Caco-2 (cell line): ENCODE measurements around the gene NAALADL2. TPM values are rescaled to one million over a fixed set of nuclear protein-coding genes. Genes with fewer than 3 reads are reported as not detected.

Experiments
- BruUV-seq: library from RNA; stranded (reverse); fragments of 400-500 nt; replicated peaks from 2 replicates; lab custom pipeline; 2021; lab: Mats Ljungman, UMichigan
- CTCF ChIA-PET: fragments of 300-600 bp; sonication (Branson Sonifier 250); formaldehyde crosslinking; loops from one replicate; lab custom pipeline; 2022; ENCODE audit warnings: antibody characterized with exemption; lab: Charles Lee
- POLR2A ChIA-PET: fragments of 300-600 bp; sonication (Branson Sonifier 250); formaldehyde crosslinking; loops from one replicate; lab custom pipeline; 2022; ENCODE audit warnings: antibody characterized with exemption; lab: Charles Lee
- DNase-seq, 2 experiments: peaks; one replicate each; pipeline versions ENCODE4 v3.0.0 to v3.0.0-alpha.2; 2020 to 2022
- H3K27me3 ChIP-seq: replicated peaks from 2 replicates; pipeline ENCODE4 v1.6.0; 2011; ENCODE audit warnings: low read length; ENCODE audit not compliant: control insufficient read depth, insufficient read depth
- H3K36me3 ChIP-seq: 2 replicates; pipeline ENCODE4 v1.5.1; 2011; ENCODE audit warnings: low read length; ENCODE audit not compliant: control insufficient read depth, insufficient read depth
- H3K4me1 ChIP-seq: fragments of 250-450 bp; sonication (Bioruptor Pico); 2 replicates; pipeline ENCODE4 v1.5.1; 2020; ENCODE audit warnings: mild to moderate bottlenecking
- H3K4me3 ChIP-seq: 2 replicates; pipeline ENCODE4 v1.5.1; 2011; ENCODE audit warnings: low read depth, mild to moderate bottlenecking, control low read depth, low read length
- H3K9me3 ChIP-seq: fragments of 250-450 bp; sonication (Bioruptor Pico); 2 replicates; pipeline ENCODE4 v1.5.1; 2020; ENCODE audit warnings: mild to moderate bottlenecking, moderate library complexity
- H3K27ac Mint-ChIP-seq: one replicate; pipeline ENCODE4 v1.8.0; 2022; ENCODE audit warnings: mixed read lengths; ENCODE audit not compliant: unreplicated experiment
- H3K27me3 Mint-ChIP-seq: one replicate; pipeline ENCODE4 v1.8.0; 2022; ENCODE audit warnings: mixed read lengths; ENCODE audit not compliant: insufficient read depth, unreplicated experiment
- H3K36me3 Mint-ChIP-seq: one replicate; pipeline ENCODE4 v1.8.0; 2022; ENCODE audit warnings: mild to moderate bottlenecking, mixed read lengths; ENCODE audit not compliant: insufficient read depth, unreplicated experiment
- H3K4me1 Mint-ChIP-seq: one replicate; pipeline ENCODE4 v1.8.0; 2022; ENCODE audit warnings: low read depth, mixed read lengths; ENCODE audit not compliant: unreplicated experiment
- H3K4me3 Mint-ChIP-seq: one replicate; pipeline ENCODE4 v1.8.0; 2022; ENCODE audit warnings: mild to moderate bottlenecking, moderate library complexity, mixed read lengths; ENCODE audit not compliant: unreplicated experiment
- H3K9me3 Mint-ChIP-seq: one replicate; pipeline ENCODE4 v1.8.0; 2022; ENCODE audit warnings: mixed read lengths; ENCODE audit not compliant: unreplicated experiment
- intact Hi-C: fragments of 100-400 bp; cut with micrococcal nuclease; formaldehyde crosslinking; loops from one replicate; pipeline ENCODE4 v1.10.0; 2022; ENCODE audit not compliant: unreplicated experiment
- total RNA-seq: library from RNA; stranded (reverse); gene quantifications from 2 replicates; pipeline ENCODE4 v1.2.3, GENCODE V29; 2022
- TF ChIP-seq, protein P1 (sequence below), 2 experiments: fragments of 200-600 bp in 1 of 2; IDR thresholded peaks; 1 replicate in 1 of 2; 2 replicates in 1 of 2; pipeline versions ENCODE4 v1.5.1 to v1.8.0; 2011 to 2022; ENCODE audit warnings: antibody characterized with exemption in 1 of 2, control low read depth in 1 of 2, inconsistent platforms in 1 of 2, low read depth in 1 of 2, low read length in 1 of 2, mild to moderate bottlenecking in 1 of 2, moderate library complexity in 1 of 2; ENCODE audit not compliant: insufficient read depth in 1 of 2, severe bottlenecking in 1 of 2, unreplicated experiment in 1 of 2

The NAALADL2 gene
- total RNA-seq, 1 experiment from 2014 or later = 4.4 TPM

GRCh38 chr3:175311946-175312345 is 452.8 kb downstream of the NAALADL2 start:
- no peaks in the 10 kb centered on the region for H3K4me1 Mint-ChIP-seq
- ChIA-PET POLR2A (no interaction called here), CTCF (no interaction called here)
- Histone ChIP-seq H3K4me3 (no peak overlapping the region), H3K27me3 (no peaks in the 10 kb centered on the region), H3K36me3 (no peaks in the 10 kb centered on the region), H3K9me3 (no peaks in the 10 kb centered on the region), H3K4me1 (no peaks in the 10 kb centered on the region)
- TF ChIP-seq, protein P1, sequence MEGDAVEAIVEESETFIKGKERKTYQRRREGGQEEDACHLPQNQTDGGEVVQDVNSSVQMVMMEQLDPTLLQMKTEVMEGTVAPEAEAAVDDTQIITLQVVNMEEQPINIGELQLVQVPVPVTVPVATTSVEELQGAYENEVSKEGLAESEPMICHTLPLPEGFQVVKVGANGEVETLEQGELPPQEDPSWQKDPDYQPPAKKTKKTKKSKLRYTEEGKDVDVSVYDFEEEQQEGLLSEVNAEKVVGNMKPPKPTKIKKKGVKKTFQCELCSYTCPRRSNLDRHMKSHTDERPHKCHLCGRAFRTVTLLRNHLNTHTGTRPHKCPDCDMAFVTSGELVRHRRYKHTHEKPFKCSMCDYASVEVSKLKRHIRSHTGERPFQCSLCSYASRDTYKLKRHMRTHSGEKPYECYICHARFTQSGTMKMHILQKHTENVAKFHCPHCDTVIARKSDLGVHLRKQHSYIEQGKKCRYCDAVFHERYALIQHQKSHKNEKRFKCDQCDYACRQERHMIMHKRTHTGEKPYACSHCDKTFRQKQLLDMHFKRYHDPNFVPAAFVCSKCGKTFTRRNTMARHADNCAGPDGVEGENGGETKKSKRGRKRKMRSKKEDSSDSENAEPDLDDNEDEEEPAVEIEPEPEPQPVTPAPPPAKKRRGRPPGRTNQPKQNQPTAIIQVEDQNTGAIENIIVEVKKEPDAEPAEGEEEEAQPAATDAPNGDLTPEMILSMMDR (IDR thresholded peaks at IDR 0.05; ENCODE audit: insufficient read depth in 1 of 2, low read depth in 1 of 2, low read length in 1 of 2, severe bottlenecking in 1 of 2, unreplicated experiment in 1 of 2) = no peak
- no peak overlapping the region for H3K27ac Mint-ChIP-seq
- no TSS peak for BruUV-seq
- intact Hi-C loops = no loop called here
- no peaks in the 10 kb centered on the region for H3K9me3 Mint-ChIP-seq
- H3K36me3 Mint-ChIP-seq = no peaks in the 10 kb centered on the region
- DNase-seq = no peak
- H3K27me3 Mint-ChIP-seq = no peaks in the 10 kb centered on the region
- H3K4me3 Mint-ChIP-seq = no peak overlapping the region

DNA sequence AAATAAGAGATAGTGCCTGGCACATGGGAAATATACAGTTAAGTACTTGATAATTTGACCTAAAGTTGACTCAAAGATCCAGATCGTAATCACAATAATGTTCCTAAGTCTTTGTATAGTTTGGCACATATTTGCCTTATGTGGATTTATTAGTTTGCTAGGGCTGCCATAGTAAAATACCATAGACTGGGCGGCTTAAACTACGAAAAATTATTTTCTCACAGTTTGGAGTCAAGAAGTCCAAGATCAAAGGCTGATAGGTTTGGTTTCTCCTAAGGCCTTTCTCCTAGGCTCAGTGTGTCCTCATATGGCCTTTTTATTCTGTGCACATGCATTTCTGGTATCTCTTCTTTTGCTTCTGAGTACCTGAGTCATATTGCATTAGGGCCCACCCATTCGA is 453.7 kb downstream of the NAALADL2 start:
- H3K4me3 Mint-ChIP-seq = no peak overlapping the region
- no peak for DNase-seq
- H3K4me1 Mint-ChIP-seq = no peaks in the 10 kb centered on the region
- no peaks in the 10 kb centered on the region for H3K9me3 ChIP-seq
- no peaks in the 10 kb centered on the region for H3K36me3 Mint-ChIP-seq
- H3K4me3 ChIP-seq = no peak overlapping the region
- no peaks in the 10 kb centered on the region for H3K36me3 ChIP-seq
- TF ChIP-seq, protein P1 (IDR thresholded peaks at IDR 0.05; ENCODE audit: insufficient read depth in 1 of 2, low read depth in 1 of 2, low read length in 1 of 2, severe bottlenecking in 1 of 2, unreplicated experiment in 1 of 2) = no peak
- no peaks in the 10 kb centered on the region for H3K4me1 ChIP-seq
- BruUV-seq = no TSS peak
- no peak overlapping the region for H3K27ac Mint-ChIP-seq
- H3K9me3 Mint-ChIP-seq = no peaks in the 10 kb centered on the region
- ChIA-PET POLR2A (no interaction called here), CTCF (no interaction called here)
- intact Hi-C loops = no loop called here
- H3K27me3 Mint-ChIP-seq = no peaks in the 10 kb centered on the region
- H3K27me3 ChIP-seq = no peaks in the 10 kb centered on the region

GRCh38 chr3:175316799-175317198 is 457.7 kb downstream of the NAALADL2 start:
- Mint-ChIP-seq H3K9me3 (no peaks in the 10 kb centered on the region), H3K4me3 (no peak overlapping the region), H3K4me1 (no peaks in the 10 kb centered on the region), H3K27ac (no peak overlapping the region), H3K36me3 (no peaks in the 10 kb centered on the region), H3K27me3 (no peaks in the 10 kb centered on the region)
- intact Hi-C loops = no loop called here
- no peaks in the 10 kb centered on the region for H3K36me3 ChIP-seq
- H3K27me3 ChIP-seq = no peaks in the 10 kb centered on the region
- H3K9me3 ChIP-seq = no peaks in the 10 kb centered on the region
- no peak for DNase-seq
- CTCF ChIA-PET = no interaction called here
- TF ChIP-seq, protein P1 (IDR thresholded peaks at IDR 0.05; ENCODE audit: insufficient read depth in 1 of 2, low read depth in 1 of 2, low read length in 1 of 2, severe bottlenecking in 1 of 2, unreplicated experiment in 1 of 2) = no peak
- H3K4me3 ChIP-seq = no peak overlapping the region
- no peaks in the 10 kb centered on the region for H3K4me1 ChIP-seq
- POLR2A ChIA-PET = no interaction called here
- no TSS peak for BruUV-seq
